Vagina (tissue), 2 donors: ENCODE results near the gene DYSF.

ENCODE experiments used
- POLR2AphosphoS5 ChIP-seq, 2 donors: sonication (generic); formaldehyde crosslinking; IDR thresholded peaks; one replicate each; pipeline ENCODE4 v1.9.0; 2017; ENCODE audit warnings: antibody characterized with exemption in 2 of 2, mild to moderate bottlenecking in 2 of 2, low read depth in 1 of 2; ENCODE audit not compliant: insufficient read depth in 1 of 2
- TF ChIP-seq, protein P1 (sequence below), 3 experiments: fragments of 450-650 bp in 2 of 3; fragments of 200-600 bp in 1 of 3; sonication (generic) in 1 of 3; IDR thresholded peaks; one replicate each; pipeline ENCODE4 v1.5.1; 2017 to 2019; ENCODE audit warnings: antibody characterized with exemption in 3 of 3, mild to moderate bottlenecking in 2 of 3, moderate library complexity in 2 of 3

DNA sequence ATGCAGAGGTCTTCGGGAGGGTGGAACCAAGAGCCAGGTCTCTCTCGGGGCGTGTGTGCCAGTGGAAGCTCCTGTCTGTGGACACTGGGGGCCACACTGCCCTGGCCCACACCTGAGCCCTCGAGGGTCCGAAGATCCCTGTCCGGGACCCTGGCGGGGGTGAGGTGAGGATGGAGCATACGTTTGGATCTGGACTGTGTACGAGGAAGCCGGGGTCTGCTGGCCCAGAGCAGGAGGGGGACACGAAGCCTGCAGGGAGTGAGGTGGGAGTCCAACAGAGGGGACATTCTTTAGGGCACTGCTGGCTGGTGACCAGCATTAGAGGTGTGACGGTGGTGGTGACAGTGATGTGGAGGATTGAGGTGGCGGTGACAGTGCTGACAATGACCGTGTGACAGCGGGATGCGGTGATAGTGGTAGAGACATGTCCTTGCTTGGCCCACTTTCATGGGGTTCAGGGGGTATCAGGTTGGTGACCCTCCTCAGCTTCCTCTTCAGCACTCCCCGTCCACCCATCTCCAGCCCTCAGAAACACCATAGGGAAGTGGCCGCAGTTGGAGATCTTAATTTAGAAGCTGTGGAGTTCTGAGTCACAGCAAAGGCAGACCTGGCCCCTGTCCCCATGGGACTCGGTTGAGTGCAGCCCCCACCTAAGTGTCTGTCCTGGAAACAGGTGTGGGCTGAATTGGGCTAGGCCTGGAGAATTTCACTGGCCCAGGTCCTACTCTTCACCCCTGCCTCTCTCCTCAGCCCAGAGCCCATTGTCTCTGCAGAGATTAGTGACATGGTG lies 252.0 kb downstream of the DYSF start:
- TF ChIP-seq, protein P1, sequence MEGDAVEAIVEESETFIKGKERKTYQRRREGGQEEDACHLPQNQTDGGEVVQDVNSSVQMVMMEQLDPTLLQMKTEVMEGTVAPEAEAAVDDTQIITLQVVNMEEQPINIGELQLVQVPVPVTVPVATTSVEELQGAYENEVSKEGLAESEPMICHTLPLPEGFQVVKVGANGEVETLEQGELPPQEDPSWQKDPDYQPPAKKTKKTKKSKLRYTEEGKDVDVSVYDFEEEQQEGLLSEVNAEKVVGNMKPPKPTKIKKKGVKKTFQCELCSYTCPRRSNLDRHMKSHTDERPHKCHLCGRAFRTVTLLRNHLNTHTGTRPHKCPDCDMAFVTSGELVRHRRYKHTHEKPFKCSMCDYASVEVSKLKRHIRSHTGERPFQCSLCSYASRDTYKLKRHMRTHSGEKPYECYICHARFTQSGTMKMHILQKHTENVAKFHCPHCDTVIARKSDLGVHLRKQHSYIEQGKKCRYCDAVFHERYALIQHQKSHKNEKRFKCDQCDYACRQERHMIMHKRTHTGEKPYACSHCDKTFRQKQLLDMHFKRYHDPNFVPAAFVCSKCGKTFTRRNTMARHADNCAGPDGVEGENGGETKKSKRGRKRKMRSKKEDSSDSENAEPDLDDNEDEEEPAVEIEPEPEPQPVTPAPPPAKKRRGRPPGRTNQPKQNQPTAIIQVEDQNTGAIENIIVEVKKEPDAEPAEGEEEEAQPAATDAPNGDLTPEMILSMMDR (IDR thresholded peaks at IDR 0.05): no peak
- TF ChIP-seq POLR2AphosphoS5 (IDR thresholded peaks at IDR 0.05; ENCODE audit: insufficient read depth in 1 of 2, low read depth in 1 of 2): no peak
